Pulmonary artery endothelial cell (primary cell): ENCODE results near the gene TBC1D22A. TPM values are rescaled to one million over a fixed set of nuclear protein-coding genes. Genes with fewer than 3 reads are reported as not detected.

Source experiments
- DNase-seq: peaks from one replicate; pipeline ENCODE4 v3.0.0-alpha.2; 2011; ENCODE audit warnings: low read depth, low spot score
- total RNA-seq: library from RNA; depleted of rRNA; stranded (reverse); fragments of >200 nt; gene quantifications from 2 replicates; pipeline ENCODE4 v1.2.3, GENCODE V29; 2014

The TBC1D22A gene
- total RNA-seq, 1 donor from 2014 or later, result 17.4 TPM

DNA sequence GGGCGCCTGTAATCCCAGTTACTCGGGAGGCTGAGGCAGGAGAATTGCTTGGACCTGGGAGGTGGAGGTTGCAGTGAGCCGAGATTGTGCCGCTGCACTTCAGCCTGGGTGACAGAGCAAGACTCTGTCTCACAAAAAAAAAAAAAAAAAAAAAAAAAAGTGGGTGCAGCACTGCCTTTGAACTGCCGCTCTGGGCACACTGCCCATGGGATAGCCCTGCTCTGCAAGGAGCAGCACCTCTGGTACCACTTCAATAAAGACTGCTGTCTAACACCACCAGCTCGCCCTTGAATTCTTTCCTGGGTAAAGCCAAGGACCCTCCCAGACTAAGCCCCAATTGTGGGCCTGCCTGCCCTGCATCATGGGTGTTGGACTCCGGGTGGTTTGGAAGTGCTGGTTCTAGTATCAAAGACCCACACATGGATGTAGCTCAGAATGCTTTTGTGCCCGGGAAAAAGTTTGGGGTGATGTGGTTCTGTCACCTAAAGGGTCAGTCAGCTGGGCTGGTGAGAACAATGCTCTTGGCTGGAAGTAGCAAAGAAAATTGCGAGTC is 444.3 kb downstream of the TBC1D22A start:
- no peak for DNase-seq

GRCh38 chr22:47207387-47207786 is 444.9 kb downstream of the TBC1D22A start:
- no peak for DNase-seq

- DNase-seq, result no peak
These were observed 445.6 kb downstream of the TBC1D22A start for GRCh38 chr22:47207846-47208554.

DNA sequence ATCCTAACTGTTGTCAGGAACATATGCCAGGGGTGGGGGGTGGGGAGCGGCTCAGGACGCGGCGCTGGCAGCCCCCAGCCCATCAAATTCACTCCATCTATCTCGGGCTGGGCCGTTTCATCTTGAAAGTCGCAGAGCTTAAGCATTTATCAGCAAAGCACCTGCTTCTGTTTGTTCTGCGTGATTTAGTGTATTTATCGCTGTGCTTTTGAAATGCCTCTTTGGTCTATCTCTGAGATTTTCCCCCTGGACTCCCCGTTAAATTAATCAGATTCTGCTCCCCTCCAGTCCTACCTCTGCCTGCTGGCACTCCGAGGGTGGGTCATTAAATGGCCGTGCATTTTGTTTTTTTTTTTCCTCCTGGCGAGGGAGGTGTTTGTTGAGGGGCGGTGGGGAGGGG is 446.2 kb downstream of the TBC1D22A start:
- DNase-seq, result no peak

GRCh38 chr22:47209040-47209514 is 446.6 kb downstream of the TBC1D22A start:
- no peak for DNase-seq

DNA sequence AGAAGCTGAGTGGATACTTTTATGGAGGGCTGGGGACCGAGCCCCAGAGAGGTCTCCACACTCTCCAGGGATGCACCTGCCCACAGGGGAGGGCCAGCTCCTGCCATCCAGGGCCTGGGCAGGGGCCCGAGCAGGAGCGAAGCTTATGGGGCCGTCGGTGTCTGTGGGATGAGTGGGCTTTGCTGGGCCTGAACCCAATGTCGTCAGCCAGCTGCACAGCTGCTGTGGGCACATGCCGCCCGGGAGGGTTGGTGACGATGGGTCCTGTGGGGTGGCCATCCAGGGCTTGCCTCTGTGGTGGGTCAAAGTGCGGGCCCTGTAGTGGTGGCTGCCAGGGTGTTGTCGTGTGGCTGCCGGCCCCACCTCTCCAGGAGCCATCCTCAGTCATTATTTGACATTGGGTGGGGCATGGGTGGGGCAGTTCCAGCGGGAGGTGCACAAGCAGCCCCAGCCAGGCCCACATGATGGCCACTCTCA is 447.1 kb downstream of the TBC1D22A start:
- no peak for DNase-seq

- DNase-seq, result no peak
These were observed 447.7 kb downstream of the TBC1D22A start for GRCh38 chr22:47210112-47210657.

DNA sequence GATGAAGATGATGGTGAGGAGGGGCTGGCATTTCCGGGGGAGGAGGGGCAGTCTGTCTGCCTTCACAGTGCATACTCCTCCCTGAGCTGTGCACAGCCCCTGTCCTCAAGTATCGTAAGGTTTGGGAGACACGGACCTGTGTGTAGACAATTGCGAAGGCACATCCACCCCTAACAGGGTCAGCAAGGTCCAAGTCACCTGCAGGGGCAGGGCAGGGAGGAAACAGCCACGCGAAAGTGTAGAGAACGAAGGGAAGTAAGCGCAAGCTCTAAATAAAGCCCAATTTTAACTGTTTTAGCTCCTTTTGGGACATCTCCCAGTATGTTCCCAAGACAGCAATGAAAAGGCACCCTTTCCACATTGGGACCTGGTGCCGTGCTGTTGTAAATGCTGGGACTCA is 448.2 kb downstream of the TBC1D22A start:
- DNase-seq, result no peak

DNA sequence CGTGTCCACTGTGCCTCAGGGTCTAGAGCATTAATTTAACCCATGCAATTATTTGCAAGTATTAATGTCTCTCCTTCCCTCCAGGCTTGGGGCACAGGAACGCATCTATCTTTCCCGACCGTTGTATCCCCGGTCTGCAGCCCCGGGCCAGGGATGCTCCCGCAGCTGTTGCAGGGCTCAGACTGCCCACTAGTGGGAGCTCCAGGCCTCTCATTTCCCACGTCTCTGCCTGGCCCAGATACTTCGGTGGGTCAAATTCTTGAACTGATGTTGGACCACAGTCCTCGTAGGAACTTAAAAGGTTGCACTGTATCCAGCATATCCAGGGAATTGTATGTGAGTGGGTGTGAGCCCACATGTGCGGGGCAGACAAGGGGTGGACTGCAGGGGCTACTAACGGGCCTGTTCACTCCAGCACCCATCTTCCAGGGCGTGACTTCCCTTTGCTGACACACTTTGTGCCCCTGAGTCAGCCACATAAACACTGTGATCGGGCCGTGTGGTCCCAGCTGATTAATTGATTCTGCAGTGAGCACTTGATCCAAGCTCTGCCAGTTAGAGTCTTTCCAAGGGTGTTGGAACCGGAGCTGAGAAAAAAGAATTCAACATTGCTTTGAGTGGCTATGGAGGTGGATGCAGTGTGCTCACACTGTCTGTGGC is 451.3 kb downstream of the TBC1D22A start:
- DNase-seq, result no peak

DNA sequence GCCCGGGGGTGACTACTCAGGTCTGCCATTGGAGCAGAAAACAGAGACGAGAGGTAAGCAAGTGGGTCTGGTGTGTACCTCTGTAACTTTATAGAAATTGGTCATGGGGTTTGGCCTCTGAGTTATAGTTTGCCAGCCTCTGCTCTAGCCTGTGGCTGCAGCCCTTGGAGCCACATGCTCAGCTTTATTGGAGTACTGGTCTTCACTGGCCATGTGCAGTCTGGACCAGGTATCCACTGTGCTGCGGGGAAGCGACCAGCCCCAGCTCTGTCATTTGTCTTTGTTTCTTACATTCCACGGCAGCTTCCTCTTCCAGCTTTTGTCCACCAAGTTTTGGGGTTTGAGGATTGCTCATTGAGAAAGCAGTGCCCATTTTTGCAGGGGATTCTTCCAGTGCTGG is 453.4 kb downstream of the TBC1D22A start:
- DNase-seq, result no peak

GRCh38 chr22:47218671-47219070 is 456.2 kb downstream of the TBC1D22A start:
- DNase-seq, result no peak

DNA sequence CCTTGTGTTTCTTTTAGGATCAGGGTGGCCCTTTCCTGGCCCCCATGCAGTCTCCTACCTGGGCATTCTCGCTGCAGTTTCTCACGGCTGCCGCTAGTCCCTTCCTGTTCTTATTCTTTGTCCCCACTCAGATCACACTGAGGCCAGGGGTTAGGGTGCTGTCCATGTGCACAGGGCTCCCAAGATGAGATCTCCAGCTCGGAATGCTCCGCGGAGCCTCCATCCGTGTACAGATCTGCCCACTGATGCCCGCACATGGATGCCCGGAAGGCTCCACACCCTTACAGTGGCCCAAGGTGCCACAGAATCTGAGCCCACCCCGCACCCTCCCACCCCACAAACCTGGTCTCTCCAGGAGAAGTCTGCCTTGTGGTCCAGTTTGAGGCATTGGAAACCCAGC is 457.3 kb downstream of the TBC1D22A start:
- no peak for DNase-seq

- DNase-seq, result no peak
These were observed 458.3 kb downstream of the TBC1D22A start for GRCh38 chr22:47220752-47221151.

- no peak for DNase-seq
These were observed 459.6 kb downstream of the TBC1D22A start for GRCh38 chr22:47221840-47222615.

Other genes starting within 250 kb of the TBC1D22A start
- gene CELSR1, start 225.0 kb upstream of the TBC1D22A start, total RNA-seq, result 0.73 and 0.95 TPM in 2 replicates
- gene GRAMD4, start 142.3 kb upstream of the TBC1D22A start, total RNA-seq, result 21.0 and 21.3 TPM in 2 replicates
- gene CERK, start 24.4 kb upstream of the TBC1D22A start, total RNA-seq, result 101 and 103 TPM in 2 replicates